Fibroblast of mammary gland (primary cell): ENCODE measurements around the gene SHE.
A peak's percentile ranks its signal among the peaks of the same experiment; 100 is the strongest.

Source experiments
- DNase-seq: peaks from one replicate; pipeline ENCODE4 v3.0.0-alpha.2; 2010; ENCODE audit warnings: low read depth
- H3K4me3 ChIP-seq: 2 replicates; pipeline ENCODE4 v1.5.1; 2011; ENCODE audit warnings: low read depth, mild to moderate bottlenecking, low read length, moderate library complexity; ENCODE audit not compliant: control insufficient read depth
- TF ChIP-seq, protein P1 (sequence below): conservative IDR thresholded peaks from 2 replicates; pipeline ENCODE4 v1.5.1; 2011; ENCODE audit warnings: low read depth, low read length, inconsistent platforms; ENCODE audit not compliant: control insufficient read depth, insufficient read depth

The SHE gene

DNA sequence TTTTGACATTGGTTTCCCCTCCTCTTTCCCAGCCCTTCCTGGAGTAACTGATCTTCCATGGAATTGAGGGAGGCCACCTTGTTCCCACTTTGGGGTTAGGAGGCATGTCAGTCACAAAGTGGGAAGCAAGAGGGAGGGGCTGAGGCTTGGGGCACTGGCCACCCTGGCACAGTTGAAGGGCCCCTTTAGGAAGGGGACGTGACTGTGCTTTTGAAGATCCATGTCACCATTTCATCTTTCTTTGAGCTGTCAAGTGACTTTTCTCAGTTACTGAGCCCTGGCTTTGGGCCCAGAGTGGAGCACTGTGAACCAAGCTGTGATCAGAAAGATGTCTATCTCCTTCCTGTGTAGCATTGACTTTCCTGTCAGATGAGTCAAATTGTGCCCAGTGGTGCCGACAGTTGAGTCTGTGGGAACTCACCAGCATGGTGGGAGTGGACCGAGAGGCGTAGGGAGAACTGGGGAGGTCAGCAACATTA lies 38.7 kb downstream of the SHE start:
- H3K4me3 ChIP-seq: no peak overlapping the region
- DNase-seq: no peak
- TF ChIP-seq, protein P1, sequence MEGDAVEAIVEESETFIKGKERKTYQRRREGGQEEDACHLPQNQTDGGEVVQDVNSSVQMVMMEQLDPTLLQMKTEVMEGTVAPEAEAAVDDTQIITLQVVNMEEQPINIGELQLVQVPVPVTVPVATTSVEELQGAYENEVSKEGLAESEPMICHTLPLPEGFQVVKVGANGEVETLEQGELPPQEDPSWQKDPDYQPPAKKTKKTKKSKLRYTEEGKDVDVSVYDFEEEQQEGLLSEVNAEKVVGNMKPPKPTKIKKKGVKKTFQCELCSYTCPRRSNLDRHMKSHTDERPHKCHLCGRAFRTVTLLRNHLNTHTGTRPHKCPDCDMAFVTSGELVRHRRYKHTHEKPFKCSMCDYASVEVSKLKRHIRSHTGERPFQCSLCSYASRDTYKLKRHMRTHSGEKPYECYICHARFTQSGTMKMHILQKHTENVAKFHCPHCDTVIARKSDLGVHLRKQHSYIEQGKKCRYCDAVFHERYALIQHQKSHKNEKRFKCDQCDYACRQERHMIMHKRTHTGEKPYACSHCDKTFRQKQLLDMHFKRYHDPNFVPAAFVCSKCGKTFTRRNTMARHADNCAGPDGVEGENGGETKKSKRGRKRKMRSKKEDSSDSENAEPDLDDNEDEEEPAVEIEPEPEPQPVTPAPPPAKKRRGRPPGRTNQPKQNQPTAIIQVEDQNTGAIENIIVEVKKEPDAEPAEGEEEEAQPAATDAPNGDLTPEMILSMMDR: no peak

DNA sequence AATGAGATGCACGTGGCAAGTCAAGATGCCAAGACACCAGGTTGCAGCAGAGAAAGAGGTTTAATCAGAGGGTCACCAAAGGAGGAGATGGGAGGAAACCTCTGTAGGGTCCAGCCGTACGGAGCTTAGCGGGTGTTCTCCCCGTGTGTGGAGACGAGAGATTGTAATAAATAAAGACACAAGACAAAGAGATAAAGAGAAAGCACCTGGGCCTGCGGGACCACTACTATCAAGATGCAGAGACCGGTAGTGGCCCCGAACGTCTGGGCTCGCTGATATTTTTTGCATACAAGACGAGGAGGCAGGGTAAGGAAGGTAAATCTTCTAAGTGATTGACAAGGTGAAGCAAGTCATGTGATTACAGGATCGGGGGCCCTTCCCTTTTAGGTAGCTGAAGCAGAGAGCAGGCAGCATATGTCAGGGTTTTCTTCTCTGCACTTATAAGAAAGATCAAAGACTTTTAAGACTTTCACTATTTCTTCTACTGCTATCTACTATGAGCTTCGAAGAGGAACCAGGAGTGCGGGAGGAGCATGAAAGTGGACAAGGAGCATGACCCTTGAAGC lies 41.4 kb downstream of the SHE start:
- no peak overlapping the region for H3K4me3 ChIP-seq
- no peak for DNase-seq
- TF ChIP-seq, protein P1: no peak

DNA sequence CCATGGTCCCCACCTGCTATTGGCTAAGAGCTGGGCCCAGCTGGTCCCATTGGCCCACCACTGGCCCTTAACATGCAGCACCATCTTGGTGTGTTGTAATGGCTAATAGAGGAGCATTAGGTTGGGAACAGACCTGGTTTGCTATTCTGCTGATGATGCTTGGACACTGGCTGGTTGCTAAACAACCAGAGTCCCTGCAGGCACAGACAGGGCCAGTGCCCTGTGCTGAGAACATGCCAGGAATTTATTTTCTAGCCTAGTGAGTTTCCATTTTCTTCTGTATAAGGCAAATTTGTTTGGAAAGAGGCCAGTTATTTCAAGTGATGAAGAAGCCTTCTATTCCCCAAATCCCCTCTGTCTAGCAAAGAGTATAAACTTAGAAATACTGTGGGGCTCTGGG lies 43.1 kb downstream of the SHE start:
- DNase-seq: no peak
- TF ChIP-seq, protein P1: no peak
- no peak overlapping the region for H3K4me3 ChIP-seq

DNA sequence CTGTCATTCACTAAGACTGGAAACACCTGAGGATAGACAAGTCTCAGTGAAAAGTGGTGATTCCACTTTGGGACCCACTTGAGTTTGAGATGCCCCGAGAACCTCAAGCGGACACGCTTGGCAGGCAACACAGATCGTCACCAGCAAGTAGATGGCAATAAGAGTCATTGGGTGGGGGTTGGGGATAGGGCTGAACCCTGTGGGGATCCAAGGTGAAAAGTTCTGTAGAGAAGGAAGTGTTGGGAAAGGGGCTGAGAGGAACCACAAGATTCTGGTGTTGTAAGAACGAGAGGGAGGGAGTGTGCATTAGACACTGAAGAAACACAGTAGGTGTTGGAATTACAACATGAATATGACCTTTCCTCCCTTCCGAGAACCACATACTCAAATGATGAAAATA lies 45.6 kb downstream of the SHE start:
- TF ChIP-seq, protein P1: no peak
- DNase-seq: no peak
- H3K4me3 ChIP-seq: no peak overlapping the region

DNA sequence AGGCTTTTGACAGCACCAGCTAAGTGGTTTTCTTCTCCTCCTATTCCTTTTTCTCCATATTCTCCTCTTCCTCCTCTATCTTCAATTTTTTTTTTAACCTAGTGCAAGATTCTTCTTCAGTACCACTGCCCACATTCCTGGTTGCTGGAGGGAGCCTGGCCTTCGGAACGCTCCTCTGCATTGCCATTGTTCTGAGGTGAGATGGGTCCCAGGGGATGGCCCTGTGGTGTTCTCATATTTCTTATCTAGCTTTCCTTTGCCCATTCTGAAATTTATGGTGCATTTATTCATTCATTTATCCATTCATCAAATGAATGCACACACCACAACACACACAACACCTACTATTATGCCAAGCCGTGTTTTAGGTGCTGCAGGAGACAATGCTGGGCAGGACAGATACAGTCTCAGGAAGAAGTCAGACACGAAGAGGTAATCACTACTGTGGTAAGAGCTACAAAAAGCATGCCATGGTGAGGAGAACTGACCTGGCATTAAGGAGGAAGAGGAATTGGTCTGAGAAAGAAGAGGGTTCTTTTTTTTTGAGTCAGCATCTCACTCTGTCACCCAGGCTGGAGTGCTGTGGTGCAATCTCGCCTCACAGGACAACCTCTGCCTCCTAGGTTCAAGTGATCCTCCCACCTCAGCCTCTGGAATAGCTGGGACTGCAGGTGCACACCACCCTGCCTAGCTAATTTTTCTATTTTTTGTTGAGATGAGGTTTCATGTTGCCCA lies 47.7 kb downstream of the SHE start:
- TF ChIP-seq, protein P1: no peak
- no peak overlapping the region for H3K4me3 ChIP-seq
- DNase-seq: no peak

DNA sequence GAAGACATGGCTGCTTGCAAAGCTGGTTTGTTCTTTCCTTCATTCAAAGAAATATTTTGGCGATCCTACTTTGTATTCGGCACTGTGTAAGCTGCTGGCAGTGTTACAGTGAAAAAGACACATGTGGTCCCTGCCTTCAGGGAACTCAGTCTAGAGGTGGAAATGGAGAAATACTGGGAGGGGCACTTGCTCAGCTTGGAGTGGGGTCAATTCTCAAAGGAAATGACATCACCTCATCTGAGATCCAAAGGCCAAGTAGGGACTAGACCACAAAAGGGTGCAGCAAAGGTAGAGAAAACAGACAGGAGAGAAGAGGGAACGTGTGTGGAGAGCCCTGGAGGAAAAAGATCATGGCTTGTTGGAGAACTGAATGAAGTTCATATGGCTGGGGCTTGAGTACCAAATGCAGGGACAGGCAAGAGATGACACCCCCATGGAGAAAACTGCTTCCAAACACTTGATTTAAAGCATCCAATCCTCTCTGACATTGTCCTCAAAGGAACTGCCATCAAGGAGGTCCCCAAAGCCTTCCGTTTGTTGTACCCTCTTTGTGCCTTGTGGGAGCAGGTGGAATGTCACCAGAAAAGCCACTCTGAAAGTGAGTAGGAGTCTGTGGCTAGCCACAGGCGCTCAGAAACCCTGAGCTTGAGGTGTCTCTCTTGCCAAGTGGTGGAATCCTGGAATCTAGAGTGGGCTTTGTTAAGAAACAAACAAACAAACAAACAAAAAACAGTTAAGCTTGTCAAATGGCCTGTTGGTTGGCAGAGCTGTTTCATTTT lies 48.4 kb downstream of the SHE start:
- peak overlapping the region; percentile 1 for H3K4me3 ChIP-seq
- peak; percentile 80 for DNase-seq
- TF ChIP-seq, protein P1: no peak
